SK-N-SH (cell line): Measurements from ENCODE around the gene FRS2. TPM values are rescaled to one million over a fixed set of nuclear protein-coding genes. Genes with fewer than 3 reads are reported as not detected.

Experiments used
- CTCF ChIA-PET: fragments of 300-600, 350-600 bp; formaldehyde crosslinking; extraction: SDS; loops from one replicate; lab custom pipeline; 2021; lab: Yijun Ruan, JAX
- POLR2A ChIA-PET: fragments of 350-600 bp; sonication (Branson Sonifier 250); formaldehyde crosslinking; extraction: SDS; loops from one replicate; lab custom pipeline; 2020; ENCODE audit warnings: antibody characterized with exemption, inconsistent platforms; lab: Yijun Ruan, JAX
- DNase-seq: peaks from one replicate; pipeline ENCODE4 v3.0.0; 2012
- H2AFZ ChIP-seq: fragments of 200-600 bp; sonication (generic); 2 replicates; pipeline ENCODE4 v1.8.1; 2016; ENCODE audit warnings: antibody characterized with exemption, mild to moderate bottlenecking, low read depth
- H3F3A ChIP-seq: fragments of 200-600 bp; sonication (generic); replicated peaks from 2 replicates; pipeline ENCODE3; 2016; ENCODE audit warnings: antibody characterized with exemption, mild to moderate bottlenecking; ENCODE audit not compliant: insufficient read depth
- H3K27ac ChIP-seq, 2 experiments: fragments of 200-500 bp in 1 of 2; fragments of 200-600 bp in 1 of 2; sonication (Bioruptor generic) in 1 of 2; sonication (generic), shearing (Covaris generic) in 1 of 2; 2 replicates each; pipeline versions ENCODE4 v1.5.1 to v1.6.1; 2014 to 2016; ENCODE audit warnings: low read depth in 2 of 2, inconsistent platforms in 1 of 2, low read length in 1 of 2, mild to moderate bottlenecking in 1 of 2, mixed read lengths in 1 of 2
- H3K27me3 ChIP-seq: fragments of 200-600 bp; sonication (generic), shearing (Covaris generic); 2 replicates; pipeline ENCODE4 v1.6.1; 2016; ENCODE audit warnings: mixed run types; ENCODE audit not compliant: insufficient read depth
- H3K36me3 ChIP-seq, 2 experiments: fragments of 200-500 bp in 1 of 2; fragments of 200-600 bp in 1 of 2; sonication (Bioruptor generic) in 1 of 2; sonication (generic) in 1 of 2; replicated peaks in 1 of 2; 2 replicates each; pipeline versions ENCODE3 to v1.5.1; 2014 to 2016; ENCODE audit warnings: low read length in 1 of 2, mild to moderate bottlenecking in 1 of 2; ENCODE audit not compliant: insufficient read depth in 2 of 2, control insufficient read depth in 1 of 2
- H3K4me1 ChIP-seq, 2 experiments: fragments of 200-500 bp in 1 of 2; fragments of 200-600 bp in 1 of 2; sonication (Bioruptor generic) in 1 of 2; sonication (generic), shearing (Covaris generic) in 1 of 2; 2 replicates each; pipeline versions ENCODE4 v1.5.1 to v1.6.1; 2014 to 2016; ENCODE audit warnings: low read depth in 1 of 2, low read length in 1 of 2, mixed run types in 1 of 2; ENCODE audit not compliant: insufficient read depth in 2 of 2, control insufficient read depth in 1 of 2
- H3K4me2 ChIP-seq: fragments of 200-600 bp; sonication (generic), shearing (Covaris generic); 2 replicates; pipeline ENCODE4 v1.6.1; 2017; ENCODE audit warnings: mixed run types
- H3K4me3 ChIP-seq, 2 experiments: fragments of 200-500 bp in 1 of 2; fragments of 200-600 bp in 1 of 2; sonication (Bioruptor generic) in 1 of 2; sonication (generic), shearing (Covaris generic) in 1 of 2; 2 replicates each; pipeline versions ENCODE4 v1.5.1 to v1.8.1; 2014 to 2016; ENCODE audit warnings: low read depth in 2 of 2, inconsistent platforms in 1 of 2, low read length in 1 of 2, mild to moderate bottlenecking in 1 of 2, mixed read lengths in 1 of 2, moderate library complexity in 1 of 2
- H3K79me2 ChIP-seq: fragments of 200-600 bp; sonication (generic); 2 replicates; pipeline ENCODE4 v1.8.1; 2017; ENCODE audit warnings: mild to moderate bottlenecking; ENCODE audit not compliant: insufficient read depth
- H3K9ac ChIP-seq: fragments of 200-600 bp; sonication (generic); 2 replicates; pipeline ENCODE4 v1.6.1; 2017; ENCODE audit warnings: mixed run types
- H3K9me2 ChIP-seq: fragments of 200-600 bp; sonication (generic); 2 replicates; pipeline ENCODE4 v1.6.1; 2017; ENCODE audit warnings: mixed run types
- H3K9me3 ChIP-seq: fragments of 200-600 bp; sonication (generic); 2 replicates; pipeline ENCODE4 v1.6.1; 2017; ENCODE audit warnings: mixed run types, mild to moderate bottlenecking, moderate library complexity
- H4K20me1 ChIP-seq: fragments of 200-600 bp; sonication (generic); 2 replicates; pipeline ENCODE4 v1.6.1; 2017; ENCODE audit warnings: mild to moderate bottlenecking, mixed run types; ENCODE audit not compliant: insufficient read depth
- CHD2 ChIP-seq: fragments of 150-350 bp; IDR thresholded peaks from 2 replicates; pipeline ENCODE4 v1.6.1; 2018; ENCODE audit warnings: low read length; ENCODE audit not compliant: partially characterized antibody
- ELF1 ChIP-seq: IDR thresholded peaks from 2 replicates; pipeline ENCODE4 v1.4.0; 2012
- PBX3 ChIP-seq: IDR thresholded peaks from 2 replicates; pipeline ENCODE4; 2012
- RCOR1 ChIP-seq: fragments of 150-350 bp; IDR thresholded peaks from 2 replicates; pipeline ENCODE4 v1.6.1; 2017; ENCODE audit warnings: antibody characterized with exemption, low read length
- RFX5 ChIP-seq: IDR thresholded peaks from 2 replicates; pipeline ENCODE4 v1.6.1; 2012; ENCODE audit warnings: mild to moderate bottlenecking, improper control_type of control experiment, low read length
- TCF12 ChIP-seq: IDR thresholded peaks from 2 replicates; pipeline ENCODE4 v1.4.0; 2012
- WGBS: methylation state at CpG from one replicate; pipeline ENCODE4 v1.1.6; 2017; ENCODE audit warnings: low lambda C conversion rate; 5-methylcytosine and 5-hydroxymethylcytosine counted together
- polyA plus RNA-seq, 3 experiments: library from polyadenylated mRNA; depleted of rRNA; stranded (reverse); fragments of >200 nt; gene quantifications; 2 replicates each; pipeline ENCODE4 v1.2.3, GENCODE V29; 2012
- TF ChIP-seq, protein P1 (sequence below): fragments of 150-350 bp; IDR thresholded peaks from 2 replicates; pipeline ENCODE4 v1.6.1; 2017; ENCODE audit warnings: antibody characterized with exemption, low read length, low read depth, borderline replicate concordance
- TF ChIP-seq, protein P2 (sequence below): fragments of 150-350 bp; IDR thresholded peaks from 2 replicates; pipeline ENCODE4 v1.6.1; 2016; ENCODE audit warnings: mild to moderate bottlenecking, low read depth, low read length

Gene FRS2
- polyA plus RNA-seq, 1 of the 3 experiments (the other 2 are of a cell fraction) = 7.1 TPM

DNA sequence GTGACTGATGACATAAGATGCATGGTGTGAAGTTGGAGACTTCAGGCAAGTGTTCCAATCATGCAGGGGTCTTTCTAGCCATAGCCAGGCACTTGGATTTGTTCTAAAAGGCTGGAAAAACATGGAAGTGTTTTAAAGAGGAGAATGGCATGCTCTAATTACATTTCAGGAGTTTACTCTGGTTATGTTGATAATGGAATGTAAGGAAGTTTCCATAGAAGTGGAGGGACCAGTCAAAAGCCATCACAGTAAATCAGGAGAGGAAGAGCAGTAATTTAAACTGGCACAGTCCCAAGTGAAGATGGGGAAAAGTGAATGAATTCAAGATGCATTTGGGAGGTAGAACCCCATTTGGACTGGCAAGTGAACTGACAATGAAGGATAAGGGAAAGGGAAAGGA lies 13.9 kb upstream of the FRS2 start:
- ChIA-PET CTCF (no interaction called here), POLR2A (no interaction called here)
- no peaks in the 10 kb centered on the region for H3K27me3 ChIP-seq
- H3K36me3 ChIP-seq = no peaks in the 10 kb centered on the region
- no peaks in the 10 kb centered on the region for H3K4me1 ChIP-seq
- DNase-seq = no peak
- H3K9me2 ChIP-seq = no peaks in the 10 kb centered on the region
- no peak overlapping the region for H2AFZ ChIP-seq
- H3K4me3 ChIP-seq = no peak overlapping the region
- H3F3A ChIP-seq = no peaks in the 10 kb centered on the region
- H3K27ac ChIP-seq = no peak overlapping the region
- no peak overlapping the region for H3K9ac ChIP-seq
- TF ChIP-seq TCF12 (peak; percentile 36; the same call in 1 of the 2 replicates), RCOR1 (no peak), PBX3 (peak; percentile 22; the same call in 1 of the 2 replicates)
- no peaks in the 10 kb centered on the region for H4K20me1 ChIP-seq
- no peaks in the 10 kb centered on the region for H3K79me2 ChIP-seq
- no peaks in the 10 kb centered on the region for H3K9me3 ChIP-seq
- no peak overlapping the region for H3K4me2 ChIP-seq

DNA sequence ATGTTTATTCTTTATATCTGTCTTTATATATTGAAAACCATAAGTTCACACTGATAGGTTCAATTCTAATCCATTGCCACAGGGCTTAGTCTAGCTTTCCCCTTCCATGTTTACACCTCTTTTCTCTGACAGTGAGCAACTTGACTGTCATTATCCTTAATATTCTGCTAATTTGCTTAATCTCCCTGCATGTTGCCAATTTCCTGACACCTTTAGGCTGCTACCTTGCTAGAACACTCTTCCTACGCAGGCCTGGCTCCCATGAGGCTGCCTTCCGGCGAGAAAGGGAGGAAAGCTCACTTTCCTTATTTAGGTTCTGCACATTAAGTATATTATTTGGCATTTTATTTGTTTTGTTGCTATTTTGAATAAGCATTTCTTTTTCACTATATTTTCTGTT lies 12.8 kb upstream of the FRS2 start:
- Histone ChIP-seq H3K4me3 (no peak overlapping the region), H3K4me1 (no peaks in the 10 kb centered on the region), H3K4me2 (no peak overlapping the region), H3K9me2 (no peaks in the 10 kb centered on the region), H3K27ac (no peak overlapping the region), H3K9ac (no peak overlapping the region), H4K20me1 (no peaks in the 10 kb centered on the region), H3K79me2 (no peaks in the 10 kb centered on the region), H3K9me3 (no peaks in the 10 kb centered on the region), H2AFZ (no peak overlapping the region), H3K36me3 (no peaks in the 10 kb centered on the region), H3K27me3 (no peaks in the 10 kb centered on the region), H3F3A (no peaks in the 10 kb centered on the region)
- WGBS = 80% methylated on average over 3 of the region's 3 CpGs
- DNase-seq = no peak
- TF ChIP-seq, protein P1, sequence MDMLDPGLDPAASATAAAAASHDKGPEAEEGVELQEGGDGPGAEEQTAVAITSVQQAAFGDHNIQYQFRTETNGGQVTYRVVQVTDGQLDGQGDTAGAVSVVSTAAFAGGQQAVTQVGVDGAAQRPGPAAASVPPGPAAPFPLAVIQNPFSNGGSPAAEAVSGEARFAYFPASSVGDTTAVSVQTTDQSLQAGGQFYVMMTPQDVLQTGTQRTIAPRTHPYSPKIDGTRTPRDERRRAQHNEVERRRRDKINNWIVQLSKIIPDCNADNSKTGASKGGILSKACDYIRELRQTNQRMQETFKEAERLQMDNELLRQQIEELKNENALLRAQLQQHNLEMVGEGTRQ = no peak
- no peak for TF ChIP-seq CHD2
- TF ChIP-seq PBX3 = no peak
- no peak for TF ChIP-seq RFX5
- no peak for TF ChIP-seq ELF1
- TF ChIP-seq, protein P2, sequence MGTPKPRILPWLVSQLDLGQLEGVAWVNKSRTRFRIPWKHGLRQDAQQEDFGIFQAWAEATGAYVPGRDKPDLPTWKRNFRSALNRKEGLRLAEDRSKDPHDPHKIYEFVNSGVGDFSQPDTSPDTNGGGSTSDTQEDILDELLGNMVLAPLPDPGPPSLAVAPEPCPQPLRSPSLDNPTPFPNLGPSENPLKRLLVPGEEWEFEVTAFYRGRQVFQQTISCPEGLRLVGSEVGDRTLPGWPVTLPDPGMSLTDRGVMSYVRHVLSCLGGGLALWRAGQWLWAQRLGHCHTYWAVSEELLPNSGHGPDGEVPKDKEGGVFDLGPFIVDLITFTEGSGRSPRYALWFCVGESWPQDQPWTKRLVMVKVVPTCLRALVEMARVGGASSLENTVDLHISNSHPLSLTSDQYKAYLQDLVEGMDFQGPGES = no peak
- ChIA-PET CTCF (interaction anchor here (1.1 kb wide), 1 partner anchor 113 kb away, joined by 4 read pairs; no protein-coding TSS in a partner anchor), POLR2A (no interaction called here)
